Tibial artery (tissue), 4 donors: Measurements from ENCODE around the gene OPCML.

Experiments
- DNase-seq, 2 donors: peaks; one replicate each; pipeline ENCODE4 v3.0.0-alpha.2; 2019
- H3K27ac ChIP-seq, 2 donors: fragments of 200-600 bp; sonication (generic) in 1 of 2; 1 replicate in 1 of 2; 2 replicates in 1 of 2; pipeline ENCODE4 v1.5.1; 2018 to 2019; ENCODE audit warnings: mild to moderate bottlenecking in 1 of 2
- H3K27me3 ChIP-seq, 2 donors: fragments of 200-600 bp; sonication (generic) in 1 of 2; one replicate each; pipeline versions ENCODE4 v1.5.1 to v1.6.0; 2016 to 2019
- H3K36me3 ChIP-seq, 3 donors: fragments of 200-600 bp; sonication (generic) in 2 of 3; one replicate each; pipeline ENCODE4 v1.5.1; 2016 to 2019; ENCODE audit warnings: mild to moderate bottlenecking in 2 of 3
- H3K4me1 ChIP-seq, 4 donors: fragments of 200-600 bp; sonication (generic) in 2 of 4; 1 replicate in 3 of 4; 2 replicates in 1 of 4; pipeline ENCODE4 v1.5.1; 2016 to 2019
- H3K4me3 ChIP-seq, 2 donors: fragments of 200-600 bp; sonication (generic) in 1 of 2; 1 replicate in 1 of 2; 2 replicates in 1 of 2; pipeline ENCODE4 v1.5.1; 2018 to 2019; ENCODE audit warnings: mild to moderate bottlenecking in 2 of 2
- H3K9me3 ChIP-seq, 3 donors: fragments of 200-600 bp; sonication (generic) in 1 of 3; one replicate each; pipeline ENCODE4 v1.5.1; 2016 to 2019
- intact Hi-C: fragments of 100-400 bp; cut with DNase I; formaldehyde crosslinking; loops from one replicate; pipeline ENCODE4 v1.15.0; 2023; ENCODE audit warnings: low total_unique reads
- TF ChIP-seq, protein P1 (sequence below), 2 experiments: fragments of 200-600 bp in 1 of 2; fragments of 450-650 bp in 1 of 2; IDR thresholded peaks; one replicate each; pipeline ENCODE4 v1.5.1; 2017 to 2019; ENCODE audit warnings: antibody characterized with exemption in 2 of 2, mild to moderate bottlenecking in 1 of 2, moderate library complexity in 1 of 2

The OPCML gene

DNA sequence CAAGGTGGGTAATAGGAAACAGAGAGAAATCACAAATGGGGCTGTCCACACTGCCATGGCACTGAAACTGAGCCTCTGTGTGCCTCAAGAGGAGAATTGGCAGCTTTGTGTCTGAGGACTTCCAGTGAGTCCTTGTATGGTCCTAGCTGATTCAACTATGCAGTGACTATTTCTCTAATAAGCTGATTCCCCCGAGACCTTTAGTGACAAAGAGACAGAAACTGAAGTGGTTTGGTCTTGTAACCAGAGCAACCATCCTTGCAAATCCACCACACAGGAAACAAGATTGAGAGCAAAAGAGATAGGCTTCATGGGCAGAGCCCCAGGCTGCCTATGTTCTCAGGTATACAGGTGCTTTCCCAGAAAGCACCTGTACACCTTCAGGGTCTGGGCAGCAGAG, 1123.4 kb downstream of the OPCML start:
- DNase-seq: no peak
- Histone ChIP-seq H3K27me3 (no peaks in the 10 kb centered on the region), H3K4me3 (no peak overlapping the region), H3K27ac (no peak overlapping the region), H3K36me3 (no peaks in the 10 kb centered on the region), H3K4me1 (no peaks in the 10 kb centered on the region), H3K9me3 (no peaks in the 10 kb centered on the region)
- intact Hi-C loops: no loop called here
- TF ChIP-seq, protein P1, sequence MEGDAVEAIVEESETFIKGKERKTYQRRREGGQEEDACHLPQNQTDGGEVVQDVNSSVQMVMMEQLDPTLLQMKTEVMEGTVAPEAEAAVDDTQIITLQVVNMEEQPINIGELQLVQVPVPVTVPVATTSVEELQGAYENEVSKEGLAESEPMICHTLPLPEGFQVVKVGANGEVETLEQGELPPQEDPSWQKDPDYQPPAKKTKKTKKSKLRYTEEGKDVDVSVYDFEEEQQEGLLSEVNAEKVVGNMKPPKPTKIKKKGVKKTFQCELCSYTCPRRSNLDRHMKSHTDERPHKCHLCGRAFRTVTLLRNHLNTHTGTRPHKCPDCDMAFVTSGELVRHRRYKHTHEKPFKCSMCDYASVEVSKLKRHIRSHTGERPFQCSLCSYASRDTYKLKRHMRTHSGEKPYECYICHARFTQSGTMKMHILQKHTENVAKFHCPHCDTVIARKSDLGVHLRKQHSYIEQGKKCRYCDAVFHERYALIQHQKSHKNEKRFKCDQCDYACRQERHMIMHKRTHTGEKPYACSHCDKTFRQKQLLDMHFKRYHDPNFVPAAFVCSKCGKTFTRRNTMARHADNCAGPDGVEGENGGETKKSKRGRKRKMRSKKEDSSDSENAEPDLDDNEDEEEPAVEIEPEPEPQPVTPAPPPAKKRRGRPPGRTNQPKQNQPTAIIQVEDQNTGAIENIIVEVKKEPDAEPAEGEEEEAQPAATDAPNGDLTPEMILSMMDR (IDR thresholded peaks at IDR 0.05): no peak

DNA sequence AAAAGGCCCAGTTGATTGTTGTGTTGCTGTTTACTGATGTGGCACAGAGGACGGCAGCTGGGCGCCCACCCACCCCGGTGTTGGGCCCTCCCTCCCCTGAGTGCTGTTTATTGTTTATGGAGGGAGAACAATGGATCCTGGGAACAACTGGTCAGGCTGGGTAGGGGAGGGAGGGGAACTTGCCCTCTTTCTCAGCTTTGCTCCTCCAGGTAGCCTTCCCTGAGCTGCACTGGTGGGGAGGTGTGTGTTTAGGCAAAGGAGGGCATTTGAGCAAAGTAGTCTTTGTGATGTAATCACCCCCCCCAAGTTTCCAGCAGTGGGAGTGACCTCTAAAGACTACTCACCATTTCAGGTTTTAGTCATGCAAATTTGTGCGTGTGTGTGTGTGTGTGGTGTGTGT, 1126.6 kb downstream of the OPCML start:
- TF ChIP-seq, protein P1 (IDR thresholded peaks at IDR 0.05): no peak
- no peaks in the 10 kb centered on the region for H3K4me1 ChIP-seq
- H3K27me3 ChIP-seq: no peaks in the 10 kb centered on the region
- H3K4me3 ChIP-seq: no peak overlapping the region
- no peak for DNase-seq
- no peaks in the 10 kb centered on the region for H3K36me3 ChIP-seq
- H3K27ac ChIP-seq: no peak overlapping the region
- intact Hi-C loops: no loop called here
- H3K9me3 ChIP-seq: no peaks in the 10 kb centered on the region

DNA sequence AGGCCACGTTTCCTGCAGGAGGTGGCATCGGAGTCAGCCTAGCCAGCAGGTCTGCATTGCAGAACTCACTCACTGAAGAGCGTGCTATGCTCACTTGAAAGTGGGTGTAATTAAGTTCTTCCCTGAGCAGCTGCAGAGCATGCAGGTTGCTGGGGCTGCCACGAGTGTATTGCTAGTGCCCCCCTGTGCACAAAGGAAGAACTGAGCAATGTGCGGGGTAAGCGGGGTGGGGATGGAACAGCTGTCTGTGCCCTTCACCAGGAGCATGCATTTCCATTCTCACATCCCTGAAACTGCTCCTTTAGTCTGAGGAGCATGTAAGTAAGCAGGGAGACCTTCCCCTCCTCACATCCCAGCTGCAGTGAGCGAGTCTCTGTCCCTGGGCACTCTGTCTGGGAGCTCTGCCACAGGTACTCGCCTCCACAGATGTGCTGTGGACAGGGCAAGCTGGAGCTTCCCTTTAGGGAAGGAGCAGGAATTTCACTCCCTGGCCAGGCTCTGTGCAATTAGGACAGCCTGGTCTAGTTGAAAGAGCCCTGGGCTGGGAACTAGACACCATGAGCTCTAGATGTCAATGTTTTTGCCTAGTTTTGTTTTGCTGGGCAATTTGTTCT, 1130.1 kb downstream of the OPCML start:
- no peak overlapping the region for H3K4me3 ChIP-seq
- intact Hi-C loops: no loop called here
- no peaks in the 10 kb centered on the region for H3K27me3 ChIP-seq
- TF ChIP-seq, protein P1 (IDR thresholded peaks at IDR 0.05): no peak
- H3K9me3 ChIP-seq: no peaks in the 10 kb centered on the region
- DNase-seq: no peak
- H3K27ac ChIP-seq: no peak overlapping the region
- H3K36me3 ChIP-seq: no peaks in the 10 kb centered on the region
- no peaks in the 10 kb centered on the region for H3K4me1 ChIP-seq

DNA sequence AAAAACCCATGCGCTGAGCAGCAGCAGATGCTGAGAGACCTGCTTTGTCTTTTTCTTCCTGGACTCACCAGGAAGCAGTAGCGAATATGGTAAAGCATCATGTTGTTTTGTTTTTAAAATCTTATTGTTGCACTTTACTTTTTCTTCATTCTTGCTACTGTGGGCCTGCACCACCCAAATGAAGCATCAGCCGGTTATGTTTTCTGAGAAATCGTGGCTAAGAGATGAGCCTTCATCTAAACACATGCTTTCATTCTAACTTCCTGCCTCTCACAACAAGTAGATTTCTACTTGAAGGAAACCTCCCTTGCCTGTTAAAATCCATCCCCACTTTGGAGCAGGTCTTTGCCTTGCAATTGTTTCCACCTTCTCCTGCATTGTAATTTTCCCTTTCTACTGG, 1136.0 kb downstream of the OPCML start:
- TF ChIP-seq, protein P1 (IDR thresholded peaks at IDR 0.05): no peak
- H3K36me3 ChIP-seq: no peaks in the 10 kb centered on the region
- no peak overlapping the region for H3K27ac ChIP-seq
- DNase-seq: no peak
- no peaks in the 10 kb centered on the region for H3K27me3 ChIP-seq
- H3K4me3 ChIP-seq: no peak overlapping the region
- no peaks in the 10 kb centered on the region for H3K9me3 ChIP-seq
- H3K4me1 ChIP-seq: no peaks in the 10 kb centered on the region
- intact Hi-C loops: no loop called here

DNA sequence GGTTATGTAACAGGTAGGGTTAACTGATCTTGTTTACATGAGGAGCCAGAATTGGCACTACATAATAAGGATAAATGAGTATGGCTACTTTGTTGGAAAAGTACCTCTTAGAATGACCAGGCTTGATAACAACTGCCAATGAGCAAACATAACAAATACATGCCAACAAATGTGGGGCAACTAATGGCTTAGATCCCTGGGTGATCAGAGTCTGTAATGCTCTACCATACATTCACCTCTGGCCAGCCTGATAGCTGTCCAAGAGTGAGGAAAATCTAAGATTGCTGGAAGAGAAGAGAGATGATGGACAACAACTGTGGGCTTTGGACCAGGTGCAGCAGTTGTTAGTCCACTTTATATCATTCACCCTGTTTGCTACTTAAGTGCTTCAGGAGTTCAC, 1136.9 kb downstream of the OPCML start:
- H3K9me3 ChIP-seq: peaks cover 0 to 4% (median 0%) of the 10 kb centered on the region in 3 donors
- H3K27ac ChIP-seq: no peak overlapping the region
- TF ChIP-seq, protein P1 (IDR thresholded peaks at IDR 0.05): no peak
- no peak for DNase-seq
- no peaks in the 10 kb centered on the region for H3K36me3 ChIP-seq
- no peak overlapping the region for H3K4me3 ChIP-seq
- no peaks in the 10 kb centered on the region for H3K27me3 ChIP-seq
- intact Hi-C loops: no loop called here
- H3K4me1 ChIP-seq: no peaks in the 10 kb centered on the region

DNA sequence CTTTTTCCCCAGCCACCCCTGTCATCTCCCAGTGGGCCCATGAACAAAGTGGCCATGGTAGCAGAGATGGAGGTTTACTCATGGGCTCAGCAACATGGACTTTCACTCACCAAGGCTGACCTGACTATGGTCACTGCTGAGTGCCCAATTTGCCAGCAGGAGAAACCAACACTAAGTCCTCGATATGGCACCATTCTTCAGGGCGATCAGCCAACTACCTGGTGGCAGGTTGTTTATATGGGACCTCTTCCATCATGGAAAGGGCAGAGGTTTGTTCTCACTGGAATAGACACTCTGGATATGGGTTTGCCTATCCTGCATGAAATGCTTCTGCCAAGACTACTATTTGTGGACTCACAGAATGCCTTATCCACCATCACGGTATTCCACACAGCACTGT, 1152.8 kb downstream of the OPCML start:
- Histone ChIP-seq H3K27me3 (no peaks in the 10 kb centered on the region), H3K27ac (no peak overlapping the region), H3K36me3 (no peaks in the 10 kb centered on the region), H3K9me3 (peaks cover 0 to 7% (median 0%) of the 10 kb centered on the region in 3 donors), H3K4me3 (no peak overlapping the region), H3K4me1 (no peaks in the 10 kb centered on the region)
- no peak for DNase-seq
- intact Hi-C loops: no loop called here
- TF ChIP-seq, protein P1 (IDR thresholded peaks at IDR 0.05): no peak
